GM19025 (cell line): ENCODE results near the gene MVB12B.
"Not testable (repeated sequence)": the region's sequence is repeated elsewhere in the genome, so short reads cannot be mapped to it uniquely, and the experiment has no call there.

ENCODE experiments used
- ATAC-seq: cut with Tn5 transposase; IDR thresholded peaks from one replicate; pipeline ENCODE4 v1.9.1; 2021; ENCODE audit warnings: mild to moderate bottlenecking, low read depth, moderate library complexity; ENCODE audit not compliant: unreplicated experiment

The MVB12B gene, protein sequence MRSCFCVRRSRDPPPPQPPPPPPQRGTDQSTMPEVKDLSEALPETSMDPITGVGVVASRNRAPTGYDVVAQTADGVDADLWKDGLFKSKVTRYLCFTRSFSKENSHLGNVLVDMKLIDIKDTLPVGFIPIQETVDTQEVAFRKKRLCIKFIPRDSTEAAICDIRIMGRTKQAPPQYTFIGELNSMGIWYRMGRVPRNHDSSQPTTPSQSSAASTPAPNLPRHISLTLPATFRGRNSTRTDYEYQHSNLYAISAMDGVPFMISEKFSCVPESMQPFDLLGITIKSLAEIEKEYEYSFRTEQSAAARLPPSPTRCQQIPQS

GRCh38 chr9:126326228-126327005, at the start of gene MVB12B:
TSS of gene MVB12B (plus strand) at chr9:126326829. CDS start at chr9:126326930, 101 bp downstream.
- no peak for ATAC-seq

- no peak for ATAC-seq
These were observed 42.7 kb upstream of the MVB12B start for GRCh38 chr9:126283799-126284465.

GRCh38 chr9:126285652-126286051, 41.0 kb upstream of the MVB12B start:
- ATAC-seq, result not testable (repeated sequence)

GRCh38 chr9:126287166-126287866, 39.3 kb upstream of the MVB12B start:
- ATAC-seq, result no peak

GRCh38 chr9:126290871-126291270, 35.8 kb upstream of the MVB12B start:
- no peak for ATAC-seq

- ATAC-seq, result no peak
These were observed 34.7 kb upstream of the MVB12B start for GRCh38 chr9:126291925-126292324.

DNA sequence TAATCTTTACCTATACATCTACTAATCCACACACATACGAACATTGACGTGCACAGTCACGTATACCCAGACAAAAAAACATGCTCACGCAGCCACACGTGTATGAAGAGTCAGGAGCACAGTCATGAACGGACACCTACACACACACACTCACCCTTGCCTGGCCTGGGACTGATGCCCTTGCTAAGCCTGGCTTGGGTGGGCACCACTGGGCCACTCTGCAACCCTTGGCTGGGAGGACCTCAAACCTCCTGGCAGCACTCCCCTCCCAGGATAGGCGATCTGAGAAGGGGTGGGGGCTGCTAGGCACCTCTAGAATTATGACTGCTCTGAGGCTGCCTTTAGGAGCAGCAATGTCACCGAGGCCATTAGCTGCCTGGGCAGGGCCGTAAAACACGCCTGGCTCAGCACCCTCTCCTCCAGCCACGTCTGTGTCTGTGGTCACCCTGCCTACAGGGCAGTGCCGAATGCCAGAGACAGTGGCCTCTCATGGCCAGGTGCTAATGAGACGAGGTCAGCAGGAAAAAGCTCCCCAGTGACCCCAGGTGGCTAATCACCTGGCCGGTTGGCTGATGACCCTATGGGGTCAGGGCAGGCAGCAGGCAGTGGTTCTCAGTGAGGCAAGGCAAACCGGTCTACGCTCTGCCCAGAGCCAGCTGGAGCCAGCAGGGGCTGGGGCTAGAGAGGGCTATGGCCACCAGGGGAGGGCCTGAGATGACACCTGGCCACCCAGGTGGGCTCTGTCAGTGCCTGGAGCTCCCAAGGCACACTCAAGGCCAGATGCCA, 33.7 kb upstream of the MVB12B start:
- ATAC-seq, result no peak

GRCh38 chr9:126293522-126293889, 33.1 kb upstream of the MVB12B start:
- no peak for ATAC-seq

DNA sequence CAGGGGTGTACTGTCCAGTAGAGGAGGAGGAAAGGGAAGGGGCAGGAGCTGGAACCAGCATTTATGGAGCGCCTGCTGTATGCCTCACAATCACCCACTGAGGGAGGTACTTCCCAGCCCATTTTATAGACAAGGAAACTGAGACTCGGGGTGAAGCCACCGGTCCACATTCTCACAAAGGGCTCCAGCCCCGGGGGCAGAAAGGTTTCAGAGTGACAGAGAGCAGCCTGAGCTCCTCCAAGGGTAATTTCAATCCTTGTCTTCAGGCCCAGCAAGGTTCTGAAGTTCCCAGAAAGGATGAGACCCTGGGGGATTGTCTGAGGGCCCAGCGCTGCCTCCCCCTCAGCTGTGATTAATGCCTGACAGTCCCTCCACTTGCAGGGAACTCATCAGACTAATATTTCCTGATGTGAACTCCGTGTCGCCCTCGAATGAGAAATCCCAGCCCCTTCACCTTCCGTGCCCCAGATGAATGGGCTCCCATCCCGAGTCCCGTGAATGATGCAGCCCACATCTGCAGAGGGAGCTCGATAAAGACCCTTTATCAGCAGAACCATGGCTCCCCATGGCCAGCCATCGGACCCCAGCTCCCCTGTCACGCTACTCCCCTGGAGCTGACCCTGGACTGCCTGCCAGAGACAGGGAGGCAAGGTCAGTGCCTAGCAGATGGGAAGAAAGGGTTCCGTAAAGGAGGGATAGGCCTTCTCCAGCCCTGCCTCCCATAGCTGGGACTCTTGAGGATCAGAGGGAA, 32.1 kb upstream of the MVB12B start:
- ATAC-seq, result no peak

DNA sequence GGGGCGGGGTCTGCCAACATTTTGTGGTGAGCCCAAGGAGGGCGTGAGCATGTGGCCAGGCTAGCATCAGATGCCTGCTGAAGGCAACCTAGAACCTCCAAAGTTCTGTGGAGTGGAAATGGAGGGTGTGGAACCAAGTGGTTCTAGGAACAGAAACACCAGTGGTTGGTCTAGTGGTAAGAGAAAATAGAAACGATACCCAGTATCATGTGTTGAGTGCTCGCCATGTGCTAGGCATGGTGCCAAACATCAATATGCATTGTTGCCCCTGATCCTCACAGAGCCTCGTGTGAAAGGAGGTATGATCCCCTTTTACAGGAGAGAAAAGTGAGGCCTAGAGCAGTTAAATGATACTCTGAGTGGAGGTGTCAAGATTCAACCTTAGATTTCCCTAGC, 31.5 kb upstream of the MVB12B start:
- no peak for ATAC-seq

DNA sequence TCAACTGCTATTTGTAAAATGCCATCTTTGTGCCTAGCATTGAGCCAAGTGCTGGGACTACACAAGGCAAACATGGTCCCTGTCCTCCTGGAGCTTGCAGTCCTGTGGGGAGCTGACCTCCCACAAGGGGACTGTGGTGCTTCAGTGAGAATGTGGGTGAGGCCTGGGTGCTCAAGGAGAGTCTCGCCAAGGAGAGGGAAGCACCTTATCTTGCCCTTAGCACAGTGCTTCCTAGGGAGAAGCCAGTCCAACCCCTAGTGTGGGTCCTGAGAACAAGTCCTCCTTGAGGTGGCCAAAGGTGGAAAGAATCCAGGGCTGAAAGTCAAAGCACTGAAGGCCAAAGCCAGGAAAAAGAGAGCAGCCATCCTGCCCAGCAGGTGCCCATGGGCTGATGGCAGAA, 31.1 kb upstream of the MVB12B start:
- ATAC-seq, result no peak

DNA sequence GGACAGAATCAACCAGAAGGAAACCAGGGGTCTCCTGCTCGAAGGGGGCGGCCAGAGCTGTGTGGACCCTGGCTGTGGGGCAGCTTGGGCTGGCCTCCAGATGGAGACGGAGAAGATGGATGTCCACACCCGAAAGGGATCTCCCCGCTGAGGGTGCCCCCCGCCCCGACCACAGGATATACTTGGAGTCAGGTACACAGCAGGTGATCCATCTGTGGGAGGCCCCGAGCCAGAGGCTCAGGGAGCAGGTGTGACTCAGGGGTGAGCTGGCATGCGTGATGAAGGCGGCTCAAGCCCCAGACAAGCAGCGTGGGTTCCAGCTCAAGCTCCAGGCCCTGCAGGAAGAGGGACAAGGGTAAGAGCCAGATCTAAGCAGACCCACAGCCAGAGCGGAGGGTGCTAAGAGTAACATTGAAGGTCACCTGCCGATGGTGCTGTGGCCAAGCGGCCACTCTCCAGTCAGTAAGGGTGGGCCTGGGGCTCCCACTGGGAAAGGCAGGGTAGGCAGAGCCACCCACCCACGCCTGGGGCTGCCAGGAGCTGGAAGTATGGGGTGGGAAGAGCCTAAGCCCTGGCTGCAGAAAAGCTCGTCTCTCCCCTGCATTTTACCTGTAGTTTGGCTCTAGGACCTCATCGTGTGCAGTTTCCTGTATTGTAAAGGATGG, 30.6 kb upstream of the MVB12B start:
- no peak for ATAC-seq

DNA sequence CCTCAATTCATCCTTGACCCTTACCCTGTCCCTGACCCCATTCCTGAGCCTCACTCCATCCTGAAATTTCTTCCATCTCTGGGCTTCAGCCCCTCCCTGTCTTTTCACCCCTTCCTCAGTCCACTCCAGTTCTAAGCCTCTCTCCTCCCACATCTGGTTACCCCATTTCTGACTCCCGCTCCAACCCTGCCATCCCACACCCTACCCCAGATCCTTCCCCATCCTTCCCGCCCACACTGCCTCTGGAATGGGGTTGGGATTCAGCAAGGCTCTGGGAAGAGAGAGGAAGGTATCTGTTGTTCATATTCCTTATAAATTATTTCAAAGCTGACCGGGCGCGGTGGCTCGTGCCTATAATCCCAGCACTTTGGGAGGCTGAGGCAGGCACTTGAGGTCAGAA, 29.9 kb upstream of the MVB12B start:
- no peak for ATAC-seq

GRCh38 chr9:126297661-126298060, 29.0 kb upstream of the MVB12B start:
- ATAC-seq, result no peak

GRCh38 chr9:126298063-126298801, 28.4 kb upstream of the MVB12B start:
- ATAC-seq, result no peak

- no peak for ATAC-seq
These were observed 26.8 kb upstream of the MVB12B start for GRCh38 chr9:126299706-126300276.

- ATAC-seq, result no peak
These were observed 25.4 kb upstream of the MVB12B start for GRCh38 chr9:126301196-126301595.
